GM18870 (cell line): ENCODE results near the gene MTRF1.
"Not testable (repeated sequence)": the region's sequence is repeated elsewhere in the genome, so short reads cannot be mapped to it uniquely, and the experiment has no call there.

Experiments
- ATAC-seq: cut with Tn5 transposase; IDR thresholded peaks from one replicate; pipeline ENCODE4 v1.9.1; 2021; ENCODE audit warnings: moderate library complexity; ENCODE audit not compliant: unreplicated experiment

Gene MTRF1

DNA sequence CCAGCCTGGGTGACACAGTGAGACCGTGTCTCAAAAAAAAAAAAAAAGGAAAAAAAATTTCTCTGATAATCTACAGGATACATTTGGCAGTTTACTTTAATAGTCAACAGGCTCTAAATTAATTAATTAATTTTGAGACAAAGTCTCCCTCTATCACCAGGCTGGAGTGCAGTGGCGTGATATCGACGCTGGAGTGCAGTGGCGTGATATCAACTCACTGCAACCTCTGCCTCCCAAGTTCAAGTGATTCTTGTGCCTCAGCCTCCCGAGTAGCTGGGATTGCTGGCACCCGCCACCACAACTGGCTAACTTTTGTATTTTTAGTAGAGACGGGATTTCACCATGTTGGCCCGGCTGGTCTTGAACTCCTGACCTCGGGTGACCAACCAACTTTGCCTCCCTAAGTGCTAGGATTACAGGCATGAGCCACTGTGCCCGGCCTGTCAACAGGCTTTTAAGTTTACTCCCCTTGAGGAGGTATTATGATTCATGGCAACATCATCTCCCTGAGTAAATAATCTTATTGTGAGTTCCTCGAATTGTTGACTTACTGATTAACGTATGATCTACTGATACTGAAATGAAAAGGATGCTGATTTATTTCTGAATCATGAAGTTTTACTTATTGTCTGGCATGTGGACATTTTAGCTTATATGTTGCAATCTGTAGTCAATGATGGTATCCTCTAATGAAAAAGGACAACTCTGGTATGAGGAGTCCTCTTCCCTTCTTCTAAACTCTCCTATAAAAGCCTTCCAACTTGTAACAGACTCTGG, 21.3 kb upstream of the MTRF1 start:
- no peak for ATAC-seq

DNA sequence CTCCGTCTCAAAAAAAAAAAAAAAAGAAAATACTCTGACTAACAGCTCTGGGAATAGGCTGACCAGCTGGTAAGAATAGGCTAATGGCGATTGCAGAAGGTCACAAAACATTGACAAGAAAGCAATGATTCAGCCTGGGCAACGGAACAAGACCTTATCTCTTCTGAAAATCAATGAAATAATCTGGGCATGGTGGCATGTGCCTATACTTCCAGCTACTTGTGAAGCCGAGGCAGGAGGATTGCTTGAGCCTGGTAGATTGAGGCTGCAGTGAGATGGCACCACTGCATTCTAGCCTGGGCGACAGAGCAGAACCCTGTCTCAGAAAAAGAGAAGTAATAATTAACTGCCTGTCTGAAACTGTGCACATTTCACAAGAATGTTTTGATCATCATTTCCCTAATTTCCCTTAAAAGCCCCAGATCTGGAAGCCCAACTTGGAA, 18.8 kb upstream of the MTRF1 start:
- ATAC-seq: no peak

DNA sequence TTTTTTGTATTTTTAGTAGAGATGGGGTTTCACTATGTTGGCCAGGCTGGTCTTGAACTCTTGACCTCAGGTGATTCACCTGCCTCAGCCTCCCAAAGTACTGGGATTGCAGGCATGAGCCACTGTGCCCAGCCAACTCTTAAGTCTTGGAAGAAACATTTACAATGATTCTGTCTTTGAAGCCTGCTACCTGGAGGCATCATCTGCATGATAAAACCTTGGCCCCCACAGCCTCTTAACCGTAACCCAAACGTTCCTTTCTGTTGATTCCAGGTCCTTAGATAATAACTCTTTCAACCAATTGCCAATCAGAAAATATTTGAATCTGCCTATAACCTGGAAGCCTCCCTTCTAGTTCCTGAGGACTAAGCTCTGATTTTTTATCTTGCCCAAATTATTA, 15.8 kb upstream of the MTRF1 start:
- not testable (repeated sequence) for ATAC-seq

GRCh38 chr13:41276824-41277223, 13.4 kb upstream of the MTRF1 start:
- no peak for ATAC-seq

- no peak for ATAC-seq
Observed at GRCh38 chr13:41274881-41275280, 11.5 kb upstream of the MTRF1 start.

- no peak for ATAC-seq
Observed at GRCh38 chr13:41273831-41274441, 10.6 kb upstream of the MTRF1 start.

DNA sequence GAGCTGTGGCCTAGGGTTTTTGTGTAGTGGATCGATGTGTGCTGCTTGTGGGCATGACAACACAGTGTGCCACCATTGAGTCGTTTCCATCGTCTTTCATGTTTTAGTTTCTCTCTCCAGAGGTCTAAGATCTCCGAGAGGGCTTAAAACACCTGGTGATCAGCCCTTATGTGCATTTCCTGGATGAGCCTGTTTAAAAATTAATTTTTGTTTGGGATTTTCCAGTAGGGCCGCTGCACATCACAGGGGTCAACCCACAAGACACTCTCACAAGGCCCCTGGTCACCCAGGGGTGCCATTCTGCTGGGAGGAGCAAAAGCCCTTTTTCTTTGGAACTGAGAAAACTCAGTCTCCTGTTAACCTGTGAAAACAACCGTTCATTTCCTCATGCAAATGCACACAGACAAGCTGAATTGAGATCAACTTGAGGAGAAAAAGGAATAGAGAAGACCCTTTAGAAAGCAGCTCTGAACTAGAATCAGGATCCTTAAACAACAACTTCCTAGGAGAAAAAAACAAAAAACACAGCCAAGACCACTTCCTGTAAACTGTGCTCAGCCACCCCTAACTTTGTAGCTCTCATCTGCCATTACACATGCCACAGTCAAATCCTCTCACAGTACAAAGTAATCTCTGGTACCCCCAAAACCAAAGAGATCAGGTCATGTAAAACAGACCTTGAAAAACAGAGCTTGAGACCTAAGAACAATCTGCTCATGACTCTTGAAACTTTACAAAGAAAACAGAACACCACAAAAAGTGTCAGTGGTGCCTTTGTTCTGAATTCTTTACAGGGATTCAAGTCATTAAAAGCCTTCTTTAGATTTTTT, 8.3 kb upstream of the MTRF1 start:
- no peak for ATAC-seq

DNA sequence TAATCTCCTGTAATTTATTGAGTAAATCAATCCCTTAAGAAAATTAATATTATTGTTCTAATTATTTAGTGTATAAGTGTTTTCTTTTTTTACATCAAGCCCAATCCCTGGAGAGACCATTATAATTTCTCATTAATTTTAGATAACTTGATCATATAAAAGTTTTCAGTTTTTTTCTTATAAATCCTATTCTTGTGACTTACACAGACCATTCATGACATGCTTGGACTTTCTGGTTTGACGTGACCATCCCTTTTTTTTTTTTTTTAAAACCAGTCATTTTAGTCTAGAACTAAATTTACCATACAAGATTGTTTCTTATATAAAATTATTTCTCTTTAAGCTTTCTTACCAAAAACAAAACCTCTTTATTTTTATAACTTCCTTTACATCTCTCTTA, 5.4 kb upstream of the MTRF1 start:
- no peak for ATAC-seq

DNA sequence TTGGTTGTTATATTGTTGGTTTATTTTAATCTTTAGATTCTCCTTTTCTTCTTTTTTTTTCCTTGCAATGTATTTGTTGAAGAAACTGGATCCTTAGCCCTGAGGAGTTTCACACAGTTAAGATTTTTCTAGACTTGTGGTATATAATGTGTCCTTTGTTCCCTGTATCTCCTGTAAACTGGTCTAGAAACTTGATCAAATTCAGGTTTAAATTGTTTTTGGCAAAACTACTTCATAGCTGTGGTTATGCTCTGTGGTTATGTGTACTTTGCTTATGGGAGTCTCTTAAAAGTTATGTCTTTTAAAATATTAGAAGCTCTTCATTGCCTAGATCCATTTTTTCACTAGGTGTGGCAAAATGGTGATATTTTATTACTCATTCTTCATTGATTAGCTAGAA, 3.7 kb upstream of the MTRF1 start:
- no peak for ATAC-seq

GRCh38 chr13:41259875-41260501, 3.4 kb downstream of the MTRF1 start:
- no peak for ATAC-seq

GRCh38 chr13:41257535-41257934, 5.8 kb downstream of the MTRF1 start:
- ATAC-seq: no peak

DNA sequence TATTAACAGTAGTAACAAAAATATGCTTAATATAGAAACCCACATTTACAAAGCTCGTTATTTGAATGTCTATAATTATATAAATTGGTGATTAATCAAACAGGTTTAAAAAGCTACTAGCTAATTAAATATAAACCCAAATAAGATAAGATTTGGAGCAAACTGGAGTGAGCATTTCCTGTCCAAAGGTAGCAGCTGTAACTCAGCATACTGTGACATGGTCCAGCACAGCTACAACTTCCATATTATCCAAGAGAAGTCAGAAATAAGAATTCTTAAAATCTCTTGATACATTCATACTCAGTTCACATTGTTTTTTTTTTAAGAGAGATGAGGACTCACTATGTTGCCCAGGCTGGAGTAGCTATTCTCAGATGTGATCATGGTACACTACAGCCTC, 8.5 kb downstream of the MTRF1 start:
- ATAC-seq: no peak

- ATAC-seq: no peak
Observed at GRCh38 chr13:41250993-41251392, 12.4 kb downstream of the MTRF1 start.

DNA sequence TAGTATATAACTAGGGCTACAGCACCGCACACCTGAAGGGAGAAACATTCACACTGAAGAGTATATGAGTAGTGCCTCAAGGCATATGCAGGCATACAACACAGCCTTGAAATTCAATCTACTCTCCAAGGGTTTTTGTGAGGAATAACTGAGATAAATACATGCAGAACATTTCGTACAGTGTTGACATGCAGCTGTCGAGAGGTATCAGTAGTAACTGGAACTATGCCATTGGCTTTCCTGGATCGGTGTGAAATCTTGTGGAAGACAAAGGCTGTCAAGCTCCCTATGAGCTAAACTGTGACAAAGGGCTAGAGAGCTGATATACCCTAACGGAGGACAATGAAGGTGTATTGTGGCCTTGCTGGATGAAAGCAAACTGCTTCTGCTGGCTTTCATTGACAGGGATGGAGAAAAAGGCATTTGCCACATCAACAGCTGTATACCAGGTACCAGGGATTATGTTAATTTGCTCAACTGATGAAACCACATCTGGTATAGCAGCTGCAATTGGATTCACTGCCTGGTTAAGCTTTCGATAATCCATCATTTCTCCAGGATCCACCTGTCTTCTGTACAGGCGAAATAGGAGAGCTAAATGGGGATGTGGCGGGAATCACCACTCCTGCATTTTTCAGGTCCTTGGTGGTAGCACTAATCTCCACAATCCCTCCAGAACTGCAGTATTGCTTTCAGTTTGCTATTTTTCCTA, 16.3 kb downstream of the MTRF1 start:
- no peak for ATAC-seq

- ATAC-seq: no peak
Observed at GRCh38 chr13:41244556-41244955, 18.8 kb downstream of the MTRF1 start.

GRCh38 chr13:41241626-41242025, 21.8 kb downstream of the MTRF1 start:
- no peak for ATAC-seq

DNA sequence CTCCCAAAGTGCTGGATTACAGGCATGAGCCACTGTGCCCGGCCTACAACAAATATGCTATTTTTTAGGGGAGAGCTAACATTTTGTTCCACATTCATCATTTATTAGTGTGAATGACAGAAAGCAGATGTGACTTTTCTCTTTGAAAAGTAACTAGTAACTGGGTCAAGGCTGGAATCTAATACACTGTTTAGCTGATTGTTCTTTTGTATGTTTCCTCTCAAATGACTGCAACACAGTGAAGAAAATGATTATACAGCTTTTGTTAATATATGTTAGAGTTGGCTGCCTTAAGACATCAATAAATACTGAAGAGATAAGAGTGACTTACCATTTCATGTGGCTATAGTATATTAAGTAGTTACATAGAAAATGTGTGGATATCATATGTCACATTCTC, 27.0 kb downstream of the MTRF1 start:
- ATAC-seq: no peak

DNA sequence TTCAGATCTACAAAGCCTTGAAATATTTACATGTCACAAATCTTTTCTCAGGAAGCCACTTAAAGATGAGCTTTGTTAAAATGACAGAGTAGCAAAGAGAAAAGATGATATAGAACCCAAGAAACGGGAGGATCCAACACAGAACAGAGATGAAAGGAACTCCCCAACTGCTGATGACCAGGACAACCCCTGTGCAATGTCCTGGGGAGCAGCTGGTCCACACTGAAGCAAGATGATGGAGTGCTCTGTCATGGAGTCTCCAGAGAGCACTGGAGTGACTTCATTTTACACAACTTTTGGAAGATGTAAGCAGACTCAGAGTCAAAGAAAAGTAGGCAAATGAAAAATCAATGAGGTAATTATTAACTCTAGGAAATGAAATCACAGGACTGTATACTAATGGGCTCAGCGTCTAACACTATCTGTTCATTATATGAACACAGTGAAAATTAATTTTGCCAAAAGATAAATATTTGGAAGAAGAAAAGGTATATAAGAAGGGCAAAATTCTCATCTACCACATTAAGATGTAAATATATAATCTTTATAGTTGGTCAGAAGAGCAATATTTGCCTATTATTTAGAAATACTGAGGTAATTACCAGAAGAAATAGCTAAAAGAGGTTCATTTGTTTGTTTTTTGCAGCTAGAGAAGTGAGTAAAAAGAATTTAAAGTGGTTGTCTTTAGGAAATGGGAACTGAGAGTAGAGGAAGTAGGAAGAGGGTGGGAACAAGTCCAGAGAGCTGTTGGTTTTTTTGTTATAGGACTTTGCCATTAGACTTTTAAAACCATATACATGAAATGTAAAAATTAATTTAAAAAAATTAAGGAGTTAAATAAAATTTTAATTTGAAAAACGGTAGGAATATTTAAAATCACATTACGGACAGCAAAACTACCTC, 30.5 kb downstream of the MTRF1 start:
- ATAC-seq: no peak

DNA sequence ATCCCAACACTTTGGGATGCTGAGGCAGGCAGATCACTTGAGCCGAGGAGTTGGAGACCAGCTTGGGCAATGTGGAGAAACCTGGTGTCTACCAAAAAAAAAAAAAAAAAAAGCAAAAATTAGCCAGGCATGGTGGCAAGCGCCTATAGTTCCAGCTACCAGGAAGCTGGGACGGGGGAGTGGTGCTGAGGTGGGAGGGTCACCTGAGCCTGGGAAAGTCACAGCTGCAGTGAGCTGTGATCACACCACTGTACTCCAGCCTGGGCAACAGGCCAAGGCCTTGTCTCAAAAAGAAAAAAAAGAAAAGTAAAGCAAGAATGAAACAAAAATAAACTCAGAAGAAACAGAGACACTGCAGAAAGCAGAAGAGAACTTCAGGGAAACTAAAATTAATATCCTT, 31.6 kb downstream of the MTRF1 start:
- no peak for ATAC-seq
